ENCODE results near the gene FTSJ3.
"Not testable (repeated sequence)": the region's sequence is repeated elsewhere in the genome, so short reads cannot be mapped to it uniquely, and the experiment has no call there.

Gene FTSJ3

GRCh38 chr17:63843387-63843888, 16.0 kb upstream of the FTSJ3 start:
- DNase-seq = not testable (repeated sequence)

DNA sequence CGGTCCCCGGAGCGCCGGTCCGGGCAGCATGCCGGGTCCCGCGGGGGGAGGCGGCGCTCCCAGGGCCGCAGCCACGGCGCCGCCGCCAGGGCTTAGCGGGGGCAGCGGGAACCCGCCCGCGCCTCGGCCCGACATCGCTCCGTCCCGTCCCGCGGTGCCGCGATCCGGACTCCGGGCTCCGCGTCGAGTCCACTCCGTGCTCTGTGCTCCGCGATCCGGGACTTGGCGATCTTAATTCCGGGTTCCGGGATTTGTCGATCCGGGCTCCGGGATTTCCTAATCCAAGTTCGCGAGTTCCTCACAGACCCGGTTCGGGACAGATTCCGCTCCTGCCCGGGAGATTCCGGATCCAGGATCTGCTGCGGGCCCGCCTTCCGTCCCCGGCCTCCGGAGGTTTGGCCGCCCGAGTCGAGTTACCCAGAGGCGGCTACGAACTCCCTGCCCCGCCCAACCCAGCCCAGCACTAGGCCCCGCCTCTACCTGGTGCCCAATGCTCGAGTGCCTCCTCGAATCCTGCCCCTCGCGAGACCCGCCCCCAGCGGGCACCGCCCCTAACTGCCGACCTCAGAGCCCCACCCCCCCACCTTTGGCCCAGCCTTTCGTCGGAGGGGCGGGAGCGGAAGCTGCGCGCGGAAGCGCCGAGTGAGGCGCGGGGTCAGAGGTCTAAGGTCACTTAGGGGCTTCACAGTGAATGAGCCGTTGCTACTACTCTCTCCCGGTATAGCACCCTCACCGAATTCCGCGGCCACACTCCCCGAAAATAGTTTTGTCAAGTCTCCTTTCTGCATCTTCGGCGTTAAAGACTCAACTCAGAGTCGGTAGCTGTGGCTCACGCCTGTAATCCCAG, 15.3 kb upstream of the FTSJ3 start, which contains the start of gene SMARCD2:
Gene SMARCD2, minus strand, starts transcription at position 146 of the 847 bp plus-strand sequence. Its CDS starts 11 bp downstream, at position 135.
- DNase-seq = peak; percentile 99

- no peak for DNase-seq
Measured at GRCh38 chr17:63842173-63842539, 14.7 kb upstream of the FTSJ3 start.

- no peak for DNase-seq
Measured at GRCh38 chr17:63841350-63842172, 14.1 kb upstream of the FTSJ3 start.

DNA sequence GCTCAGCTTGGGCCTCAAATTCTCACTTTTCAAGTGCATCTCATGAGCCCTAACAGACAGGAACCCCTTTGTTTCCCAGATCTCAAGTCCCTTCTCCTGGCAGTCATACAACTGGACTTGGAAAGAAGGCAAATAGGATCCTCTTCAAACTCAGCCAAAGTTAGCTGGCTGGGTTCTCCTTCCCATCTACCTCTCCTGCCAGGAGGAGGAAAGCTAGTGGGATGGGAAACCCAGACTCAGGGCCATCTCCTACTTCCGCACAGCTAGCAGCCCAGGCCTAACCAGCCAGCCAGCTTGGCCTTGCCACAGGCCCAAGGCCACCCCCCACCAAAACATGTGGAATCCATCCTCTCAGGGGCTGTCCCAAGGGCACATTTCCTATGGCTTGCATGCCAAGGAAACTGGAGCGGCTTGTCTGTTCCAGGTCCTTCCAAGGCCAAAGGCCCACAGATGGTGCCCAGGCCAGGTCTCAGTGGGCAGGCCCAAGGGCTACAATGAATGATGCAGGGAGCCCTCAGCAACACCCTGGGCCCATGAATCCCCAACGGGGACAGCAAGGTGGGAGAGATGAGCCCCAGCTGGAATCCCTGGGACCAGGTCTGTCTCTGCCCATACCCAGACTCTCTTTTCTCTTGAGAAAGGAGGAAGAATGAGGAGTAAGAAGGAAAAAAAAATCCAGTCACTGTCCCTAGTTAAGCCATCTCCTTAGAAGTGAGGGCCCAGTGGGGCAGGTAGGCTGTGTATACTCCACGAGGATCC, 13.3 kb upstream of the FTSJ3 start:
- no peak for DNase-seq

- no peak for DNase-seq
Measured at GRCh38 chr17:63838631-63839171, 11.2 kb upstream of the FTSJ3 start.

- DNase-seq = no peak
Measured at GRCh38 chr17:63837962-63838600, 10.6 kb upstream of the FTSJ3 start.

DNA sequence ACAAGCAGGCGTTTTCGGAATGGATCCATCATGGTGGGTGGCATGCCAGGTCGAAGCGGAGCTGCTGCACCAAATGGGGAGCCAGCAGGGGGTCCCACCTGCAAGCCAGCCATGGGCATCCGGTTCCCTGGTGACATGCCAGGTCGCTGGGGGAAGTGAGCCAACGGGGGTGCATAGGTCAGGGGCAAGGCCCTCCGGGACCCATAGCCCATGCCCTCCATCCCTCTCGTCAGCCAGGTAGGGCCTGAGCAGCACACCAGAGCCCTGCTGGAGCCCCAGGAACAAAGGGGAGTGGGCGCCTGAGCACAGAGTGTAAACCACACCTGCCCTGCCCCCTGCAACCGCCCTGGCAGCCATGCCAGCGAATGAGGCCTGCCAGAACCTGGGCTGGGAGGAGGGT, 10.0 kb upstream of the FTSJ3 start:
- no peak for DNase-seq

GRCh38 chr17:63836811-63837210, 9.3 kb upstream of the FTSJ3 start:
- DNase-seq = no peak

DNA sequence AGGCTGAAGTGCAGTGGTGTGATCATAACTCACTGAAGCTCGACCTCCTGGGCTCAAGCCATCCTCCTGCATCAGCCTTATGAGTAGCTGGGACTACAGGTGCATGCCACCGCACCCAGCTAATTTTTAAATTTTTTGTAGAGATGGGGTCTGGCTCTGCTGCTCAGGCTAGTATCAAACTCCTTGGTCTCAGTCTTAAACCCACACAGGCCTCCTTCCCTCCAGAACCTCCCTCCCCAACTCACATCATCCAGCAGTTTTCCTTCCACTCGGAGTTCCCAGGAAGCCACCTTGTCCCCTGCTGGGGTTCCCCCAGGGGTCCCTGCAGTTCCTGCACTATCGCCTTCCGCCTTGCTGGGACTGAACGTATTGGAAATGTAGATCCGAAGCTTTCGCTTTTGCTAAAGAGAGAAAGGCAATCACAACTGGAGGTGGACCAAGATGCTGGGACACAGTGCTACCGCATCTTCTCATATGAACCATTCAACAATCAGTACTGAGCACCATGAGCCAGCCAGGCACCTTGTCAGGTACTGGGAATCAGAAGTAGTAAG, 7.8 kb upstream of the FTSJ3 start:
- DNase-seq = no peak

- DNase-seq = peak; percentile 41
Measured at GRCh38 chr17:63834431-63835166, 7.1 kb upstream of the FTSJ3 start.

- no peak for DNase-seq
Measured at GRCh38 chr17:63833741-63834373, 6.4 kb upstream of the FTSJ3 start.

GRCh38 chr17:63833026-63833740, 5.7 kb upstream of the FTSJ3 start:
- DNase-seq = no peak

- no peak for DNase-seq
Measured at GRCh38 chr17:63832455-63832854, 5.0 kb upstream of the FTSJ3 start.

- no peak for DNase-seq
Measured at GRCh38 chr17:63832014-63832413, 4.6 kb upstream of the FTSJ3 start.

- DNase-seq = no peak
Measured at GRCh38 chr17:63831505-63831904, 4.0 kb upstream of the FTSJ3 start.

DNA sequence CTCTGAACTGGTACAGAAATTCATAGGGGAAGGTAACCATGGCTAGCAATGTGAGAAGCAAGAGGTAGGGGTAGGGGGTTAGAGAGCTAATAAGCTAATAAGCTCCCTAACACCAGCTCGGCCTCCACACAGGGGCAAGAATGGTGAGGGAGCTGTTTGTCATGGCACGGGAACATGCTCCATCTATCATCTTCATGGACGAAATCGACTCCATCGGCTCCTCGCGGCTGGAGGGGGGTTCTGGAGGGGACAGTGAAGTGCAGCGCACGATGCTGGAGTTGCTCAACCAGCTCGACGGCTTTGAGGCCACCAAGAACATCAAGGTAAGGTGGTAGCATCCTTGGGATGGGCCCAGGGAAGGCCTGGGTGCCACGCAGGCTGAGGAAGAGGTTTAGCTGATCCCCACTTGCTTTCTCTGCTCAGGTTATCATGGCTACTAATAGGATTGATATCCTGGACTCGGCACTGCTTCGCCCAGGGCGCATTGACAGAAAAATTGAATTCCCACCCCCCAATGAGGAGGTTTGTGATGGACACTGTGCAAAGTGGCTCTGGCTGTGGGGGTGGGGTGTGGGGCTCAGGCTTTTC, 3.5 kb upstream of the FTSJ3 start:
- DNase-seq = no peak

- DNase-seq = no peak
Measured at GRCh38 chr17:63830278-63830677, 2.8 kb upstream of the FTSJ3 start.

- no peak for DNase-seq
Measured at GRCh38 chr17:63828936-63829335, 1.5 kb upstream of the FTSJ3 start.
